ENCODE data around the gene FARS2. TPM values are rescaled to one million over a fixed set of nuclear protein-coding genes. Genes with fewer than 3 reads are reported as not detected.

FARS2 gene
- total and polyA plus RNA-seq, 9 of the 15 experiments (the other 6 are each of a cell fraction or from before 2014, with no cell fraction given): 16.5 to 62.2 (median 27.0) TPM

GRCh38 chr6:5778906-5779305, 517.6 kb downstream of the FARS2 start (continued):
- no peak for TF ChIP-seq BRD9 (IDR thresholded peaks at IDR 0.05; ENCODE audit: low read depth, partially characterized antibody)
- no peak for TF ChIP-seq CLOCK (CRISPR knock-in tag; IDR thresholded peaks at IDR 0.05; ENCODE audit: borderline replicate concordance)
- no peak for TF ChIP-seq GTF2E2 (tag; IDR thresholded peaks at IDR 0.05)
- TF ChIP-seq, protein P1, sequence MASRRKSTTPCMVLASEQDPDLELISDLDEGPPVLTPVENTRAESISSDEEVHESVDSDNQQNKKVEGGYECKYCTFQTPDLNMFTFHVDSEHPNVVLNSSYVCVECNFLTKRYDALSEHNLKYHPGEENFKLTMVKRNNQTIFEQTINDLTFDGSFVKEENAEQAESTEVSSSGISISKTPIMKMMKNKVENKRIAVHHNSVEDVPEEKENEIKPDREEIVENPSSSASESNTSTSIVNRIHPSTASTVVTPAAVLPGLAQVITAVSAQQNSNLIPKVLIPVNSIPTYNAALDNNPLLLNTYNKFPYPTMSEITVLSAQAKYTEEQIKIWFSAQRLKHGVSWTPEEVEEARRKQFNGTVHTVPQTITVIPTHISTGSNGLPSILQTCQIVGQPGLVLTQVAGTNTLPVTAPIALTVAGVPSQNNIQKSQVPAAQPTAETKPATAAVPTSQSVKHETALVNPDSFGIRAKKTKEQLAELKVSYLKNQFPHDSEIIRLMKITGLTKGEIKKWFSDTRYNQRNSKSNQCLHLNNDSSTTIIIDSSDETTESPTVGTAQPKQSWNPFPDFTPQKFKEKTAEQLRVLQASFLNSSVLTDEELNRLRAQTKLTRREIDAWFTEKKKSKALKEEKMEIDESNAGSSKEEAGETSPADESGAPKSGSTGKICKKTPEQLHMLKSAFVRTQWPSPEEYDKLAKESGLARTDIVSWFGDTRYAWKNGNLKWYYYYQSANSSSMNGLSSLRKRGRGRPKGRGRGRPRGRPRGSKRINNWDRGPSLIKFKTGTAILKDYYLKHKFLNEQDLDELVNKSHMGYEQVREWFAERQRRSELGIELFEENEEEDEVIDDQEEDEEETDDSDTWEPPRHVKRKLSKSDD (conservative IDR thresholded peaks at IDR 0.05; ENCODE audit: low read length): no peak
- TF ChIP-seq RBM25 (IDR thresholded peaks at IDR 0.05; ENCODE audit: low read depth, low read length, severe bottlenecking): no peak
- no peak for TF ChIP-seq HSF4 (CRISPR knock-in tag; IDR thresholded peaks at IDR 0.05; ENCODE audit: borderline replicate concordance)
